ENCODE results near the gene LBHD2. TPM values are rescaled to one million over a fixed set of nuclear protein-coding genes. Genes with fewer than 3 reads are reported as not detected.

Gene LBHD2
- total and polyA plus RNA-seq, 2 of the 13 experiments (the other 11 are each of a cell fraction or from before 2014, with no cell fraction given), result 0.67 to 1.00 TPM

DNA sequence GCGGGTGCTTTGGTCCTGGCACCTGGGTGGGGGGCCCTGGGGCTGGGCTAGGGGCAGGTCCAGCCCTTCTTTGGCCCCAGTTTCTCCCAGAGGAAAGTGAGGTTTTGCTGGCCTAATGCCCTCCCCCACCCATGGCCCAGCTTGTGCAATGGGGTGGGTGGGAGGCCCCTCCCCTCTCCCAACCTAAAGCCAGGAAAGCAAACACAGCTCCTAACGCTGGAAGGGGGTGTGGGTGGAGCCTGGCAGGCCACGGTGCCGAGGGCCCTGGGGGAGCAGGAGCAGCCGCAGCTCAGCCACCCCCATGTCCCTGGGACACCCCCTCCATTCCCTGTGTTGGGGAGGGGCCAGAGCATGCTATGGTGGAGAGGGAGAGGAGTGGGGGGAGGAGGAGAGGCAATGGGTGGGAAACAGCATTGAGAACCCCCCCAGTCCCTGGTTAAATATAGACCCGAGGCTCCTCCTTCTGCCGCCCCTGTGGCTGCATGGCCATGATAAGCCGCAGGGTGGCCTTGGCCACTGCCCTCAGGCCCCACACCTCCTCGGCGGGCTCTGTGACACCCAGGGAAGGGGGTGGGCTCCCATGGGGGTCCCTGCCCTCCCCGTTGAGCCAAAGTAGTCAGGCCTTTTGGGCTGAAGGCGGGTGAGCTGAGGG lies 15.2 kb downstream of the LBHD2 start (continued):
- TF ChIP-seq ZNF317 (CRISPR knock-in tag; IDR thresholded peaks at IDR 0.05) (peak; percentile 50; the same call in 1 of the 2 replicates), ZNF672 (CRISPR knock-in tag; IDR thresholded peaks at IDR 0.05) (peak; percentile 73; the same call in 1 of the 2 replicates), HDAC1 (CRISPR knock-in tag; IDR thresholded peaks at IDR 0.05) (peak; percentile 10; the same call in 1 of the 2 replicates), GLI4 (CRISPR knock-in tag; IDR thresholded peaks at IDR 0.05; ENCODE audit: borderline replicate concordance) (no peak), PITX1 (CRISPR knock-in tag; IDR thresholded peaks at IDR 0.05) (peak; percentile 60; the same call in 1 of the 2 replicates), ZNF678 (CRISPR knock-in tag; IDR thresholded peaks at IDR 0.05) (no peak), TMF1 (CRISPR knock-in tag; IDR thresholded peaks at IDR 0.05; ENCODE audit: low read depth) (peak; percentile 44; the same call in 1 of the 2 replicates), ZNF773 (CRISPR knock-in tag; IDR thresholded peaks at IDR 0.05; ENCODE audit: borderline replicate concordance) (0 out of 2 replicates have a peak, but pooled peaks have one; percentile 44), ZNF879 (CRISPR knock-in tag; IDR thresholded peaks at IDR 0.05) (no peak), ISL2 (CRISPR knock-in tag; IDR thresholded peaks at IDR 0.05) (peak; percentile 80), TFE3 (CRISPR knock-in tag; IDR thresholded peaks at IDR 0.05) (peak; percentile 36; the same call in 1 of the 2 replicates), ZBTB38 (CRISPR knock-in tag; IDR thresholded peaks at IDR 0.05) (no peak; the same call in 1 of the 2 replicates), HNRNPLL (IDR thresholded peaks at IDR 0.05; ENCODE audit: low read depth, low read length, poor library complexity, severe bottlenecking) (peak; percentile 19), CENPX (CRISPR knock-in tag; IDR thresholded peaks at IDR 0.05) (no peak), CAMTA2 (CRISPR knock-in tag; IDR thresholded peaks at IDR 0.05; ENCODE audit: borderline replicate concordance) (no peak), TBX3 (IDR thresholded peaks at IDR 0.05; ENCODE audit: borderline replicate concordance) (peak; percentile 59), SMARCE1 (IDR thresholded peaks at IDR 0.05; ENCODE audit: borderline replicate concordance) (no peak), SATB2 (CRISPR knock-in tag; IDR thresholded peaks at IDR 0.05) (no peak), JDP2 (CRISPR knock-in tag; IDR thresholded peaks at IDR 0.05; ENCODE audit: borderline replicate concordance) (peak; percentile 42; the same call in 1 of the 2 replicates), ZNF296 (CRISPR knock-in tag; conservative IDR thresholded peaks at IDR 0.05) (no peak), SKI (IDR thresholded peaks at IDR 0.05; ENCODE audit: partially characterized antibody) (peak; percentile 74), ZFP90 (CRISPR knock-in tag; IDR thresholded peaks at IDR 0.05; ENCODE audit: borderline replicate concordance) (peak; percentile 88), ZNF709 (CRISPR knock-in tag; IDR thresholded peaks at IDR 0.05) (no peak), FOXJ3 (CRISPR knock-in tag; IDR thresholded peaks at IDR 0.05; ENCODE audit: borderline replicate concordance) (peak; percentile 60; the same call in 1 of the 2 replicates), ZZZ3 (CRISPR knock-in tag; IDR thresholded peaks at IDR 0.05; ENCODE audit: borderline replicate concordance) (no peak; the same call in 1 of the 2 replicates), GTF3A (CRISPR knock-in tag; conservative IDR thresholded peaks at IDR 0.05) (0 out of 2 replicates have a peak, but pooled peaks have one; percentile 7), ZMYM4 (CRISPR knock-in tag; IDR thresholded peaks at IDR 0.05) (peak; percentile 56)
- TF ChIP-seq, protein P1, sequence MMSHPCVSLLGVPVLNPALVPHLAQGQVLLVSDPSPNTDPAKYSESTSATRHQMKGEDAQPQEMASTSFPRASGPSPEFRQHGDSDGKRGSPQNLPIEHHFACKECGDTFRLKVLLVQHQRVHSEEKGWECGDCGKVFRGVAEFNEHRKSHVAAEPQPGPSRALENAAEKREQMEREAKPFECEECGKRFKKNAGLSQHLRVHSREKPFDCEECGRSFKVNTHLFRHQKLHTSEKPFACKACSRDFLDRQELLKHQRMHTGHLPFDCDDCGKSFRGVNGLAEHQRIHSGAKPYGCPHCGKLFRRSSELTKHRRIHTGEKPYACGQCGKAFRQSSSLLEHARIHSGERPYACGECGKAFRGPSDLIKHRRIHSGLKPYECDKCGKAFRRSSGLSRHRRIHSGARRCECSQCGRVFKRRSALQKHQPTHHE (CRISPR knock-in tag; IDR thresholded peaks at IDR 0.05; ENCODE audit: borderline replicate concordance), result peak; percentile 42; the same call in 1 of the 2 replicates
- TF ChIP-seq, protein P2, sequence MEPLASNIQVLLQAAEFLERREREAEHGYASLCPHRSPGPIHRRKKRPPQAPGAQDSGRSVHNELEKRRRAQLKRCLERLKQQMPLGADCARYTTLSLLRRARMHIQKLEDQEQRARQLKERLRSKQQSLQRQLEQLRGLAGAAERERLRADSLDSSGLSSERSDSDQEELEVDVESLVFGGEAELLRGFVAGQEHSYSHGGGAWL (CRISPR knock-in tag; IDR thresholded peaks at IDR 0.05), result no peak; the same call in 1 of the 2 replicates
